K562 (cell line): Measurements from ENCODE around the gene ERVH48-1. TPM values are rescaled to one million over a fixed set of nuclear protein-coding genes. Genes with fewer than 3 reads are reported as not detected.
A peak's percentile ranks its signal among the peaks of the same experiment; 100 is the strongest.

Source experiments
- ARID2 ChIP-seq: fragments of 450-650 bp; IDR thresholded peaks from 2 replicates; pipeline ENCODE4 v1.6.1; 2017; ENCODE audit warnings: antibody characterized with exemption, mild to moderate bottlenecking
- ATF7 ChIP-seq: fragments of 450-650 bp; IDR thresholded peaks from 2 replicates; pipeline ENCODE4 v1.7.1; 2014; ENCODE audit warnings: mild to moderate bottlenecking, moderate library complexity
- BMI1 ChIP-seq: fragments of 150-350 bp; IDR thresholded peaks from 2 replicates; pipeline ENCODE4 v1.6.1; 2014; ENCODE audit warnings: low read length
- BRD4 ChIP-seq: fragments of 200-600 bp; sonication (generic); IDR thresholded peaks from 2 replicates; pipeline ENCODE4 v1.6.1; 2017; ENCODE audit warnings: inconsistent platforms
- C11orf30 ChIP-seq: fragments of 450-650 bp; IDR thresholded peaks from 2 replicates; pipeline ENCODE4 v1.6.1; 2016; ENCODE audit warnings: low read depth, mild to moderate bottlenecking
- CREB1 ChIP-seq, 2 experiments: sonication (generic) in 1 of 2; formaldehyde crosslinking in 1 of 2; IDR thresholded peaks; 2 replicates each; pipeline versions ENCODE4 v1.6.1 to v1.8.0; 2012 to 2022; ENCODE audit warnings: inconsistent platforms in 1 of 2, mild to moderate bottlenecking in 1 of 2, missing genetic modification reagents in 1 of 2, moderate library complexity in 1 of 2
- GABPA ChIP-seq: fragments of 200-800 bp; sonication (Bioruptor generic); conservative IDR thresholded peaks from 2 replicates; pipeline ENCODE4 v1.6.1; 2016; ENCODE audit warnings: low read depth, missing genetic modification characterization, missing compliant biosample characterization
- HDAC8 ChIP-seq: fragments of 450-650 bp; IDR thresholded peaks from 2 replicates; pipeline ENCODE4 v1.6.1; 2016; ENCODE audit warnings: mild to moderate bottlenecking, missing genetic modification characterization, moderate library complexity, missing compliant biosample characterization
- HNRNPL ChIP-seq: fragments of 200-400 bp; formaldehyde crosslinking; IDR thresholded peaks from 2 replicates; pipeline ENCODE4 v1.6.1; 2017; ENCODE audit warnings: low read depth, mild to moderate bottlenecking, low read length
- MAFF ChIP-seq: IDR thresholded peaks from 2 replicates; pipeline ENCODE4 v1.6.1; 2012; ENCODE audit warnings: low read length, improper control_type of control experiment
- MYBL2 ChIP-seq, 2 experiments: fragments of 450-650 bp in 1 of 2; sonication (generic) in 1 of 2; formaldehyde crosslinking in 1 of 2; IDR thresholded peaks; 2 replicates each; pipeline versions ENCODE4 v1.6.1 to v1.8.1; 2017 to 2022; ENCODE audit warnings: borderline replicate concordance in 1 of 2, inconsistent platforms in 1 of 2, low read depth in 1 of 2, mild to moderate bottlenecking in 1 of 2, missing genetic modification reagents in 1 of 2, moderate library complexity in 1 of 2
- NCOA1 ChIP-seq: fragments of 450-650 bp; IDR thresholded peaks from 2 replicates; pipeline ENCODE4 v1.6.1; 2016; ENCODE audit warnings: low read depth
- NKRF ChIP-seq: fragments of 450-650 bp; IDR thresholded peaks from 2 replicates; pipeline ENCODE4 v1.6.1; 2016; ENCODE audit warnings: borderline replicate concordance
- NR2F6 ChIP-seq: fragments of 450-650 bp; formaldehyde crosslinking; IDR thresholded peaks from 2 replicates; pipeline ENCODE4 v1.4.0; 2020; ENCODE audit warnings: mild to moderate bottlenecking
- PCBP1 ChIP-seq: fragments of 200-400 bp; formaldehyde crosslinking; IDR thresholded peaks from 2 replicates; pipeline ENCODE4 v1.6.1; 2018; ENCODE audit warnings: mild to moderate bottlenecking, low read depth, low read length; ENCODE audit not compliant: poor library complexity, severe bottlenecking
- RBFOX2 ChIP-seq: fragments of 200-400 bp; formaldehyde crosslinking; IDR thresholded peaks from 2 replicates; pipeline ENCODE4 v1.6.1; 2017; ENCODE audit warnings: low read depth, mild to moderate bottlenecking, low read length, moderate library complexity
- SMARCE1 ChIP-seq: fragments of 450-650 bp; IDR thresholded peaks from 2 replicates; pipeline ENCODE4 v1.7.1; 2016; ENCODE audit warnings: mild to moderate bottlenecking
- TARDBP ChIP-seq: fragments of 450-650 bp; IDR thresholded peaks from 2 replicates; pipeline ENCODE4 v1.6.1; 2016
- ZKSCAN3 ChIP-seq: fragments of 250-450 bp; sonication (Bioruptor Pico); IDR thresholded peaks from 2 replicates; pipeline ENCODE4 v1.4.0; 2020
- ZNF75A ChIP-seq: fragments of 450-650 bp; formaldehyde crosslinking; IDR thresholded peaks from 2 replicates; pipeline ENCODE4 v1.4.0; 2020; ENCODE audit warnings: mild to moderate bottlenecking
- polyA plus RNA-seq, 8 experiments: library from polyadenylated mRNA; depleted of rRNA in 4 of 8; stranded (reverse) in 5 of 8; unstranded in 3 of 8; fragments of >200 nt; fragmentation: Nextera tagmentation in 2 of 8; fragmentation: Illumina TruSeq in 1 of 8; extraction: Ambion mirVana in 2 of 8; extraction: Trizol in 1 of 8; gene quantifications; 2 replicates each; pipeline versions ENCODE4 v1.2.1 to v1.2.3, GENCODE V29; 2011 to 2014; ENCODE audit warnings: inconsistent platforms in 1 of 8, missing spikeins in 1 of 8
- total RNA-seq, 7 experiments: library from RNA; depleted of rRNA in 6 of 7; stranded (reverse); fragments of >200 nt in 6 of 7; fragmentation: Illumina TruSeq in 2 of 7; extraction: Trizol in 2 of 7; gene quantifications; 2 replicates each; pipeline versions ENCODE4 v1.2.1 to v1.2.3, GENCODE V29; 2011 to 2021; ENCODE audit warnings: low replicate concordance in 1 of 7
- TF ChIP-seq, protein P1 (sequence below): IDR thresholded peaks from 2 replicates; pipeline ENCODE4 v1.6.1; 2016; ENCODE audit warnings: missing genetic modification characterization, missing compliant biosample characterization
- TF ChIP-seq, protein P2 (sequence below): fragments of 250-450 bp; sonication (Bioruptor Pico); IDR thresholded peaks from 2 replicates; pipeline ENCODE4 v1.8.0; 2021; ENCODE audit warnings: borderline replicate concordance, mild to moderate bottlenecking, moderate library complexity; ENCODE audit not compliant: poor library complexity, severe bottlenecking
- TF ChIP-seq, protein P3 (sequence below), 3 experiments: fragments of 200-800 bp in 1 of 3; fragments of 250-450 bp in 1 of 3; fragments of 450-650 bp in 1 of 3; sonication (Bioruptor Pico) in 1 of 3; sonication (Bioruptor generic) in 1 of 3; formaldehyde crosslinking in 1 of 3; IDR thresholded peaks; 2 replicates each; pipeline versions ENCODE4 v1.6.1 to v1.8.0; 2016 to 2022; ENCODE audit warnings: mild to moderate bottlenecking in 2 of 3, missing genetic modification characterization in 2 of 3, missing compliant biosample characterization in 1 of 3, moderate library complexity in 1 of 3

The ERVH48-1 gene
- total and polyA plus RNA-seq, 9 of the 15 experiments (the other 6 are each of a cell fraction or from before 2014, with no cell fraction given), result 0.08 to 0.49 (median 0.16) TPM; not detected in 3

DNA sequence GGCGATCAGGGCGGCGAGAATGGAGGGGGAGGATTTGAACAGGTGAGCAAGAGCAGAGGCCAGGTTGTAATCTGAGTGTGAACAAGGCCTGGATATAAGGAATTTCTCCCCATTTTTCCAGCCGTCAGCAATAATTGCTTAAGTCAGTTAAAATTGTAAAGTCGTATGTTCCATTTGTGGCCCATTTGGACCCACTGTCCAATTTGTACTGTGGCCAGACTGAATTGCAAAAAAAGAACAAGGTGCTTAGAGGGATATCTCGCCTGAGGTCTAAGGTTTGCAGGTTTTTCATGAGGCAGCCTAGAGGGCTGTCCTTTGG is 1.0 kb downstream of the ERVH48-1 start (continued):
- TF ChIP-seq NCOA1, result no peak
- TF ChIP-seq, protein P1, sequence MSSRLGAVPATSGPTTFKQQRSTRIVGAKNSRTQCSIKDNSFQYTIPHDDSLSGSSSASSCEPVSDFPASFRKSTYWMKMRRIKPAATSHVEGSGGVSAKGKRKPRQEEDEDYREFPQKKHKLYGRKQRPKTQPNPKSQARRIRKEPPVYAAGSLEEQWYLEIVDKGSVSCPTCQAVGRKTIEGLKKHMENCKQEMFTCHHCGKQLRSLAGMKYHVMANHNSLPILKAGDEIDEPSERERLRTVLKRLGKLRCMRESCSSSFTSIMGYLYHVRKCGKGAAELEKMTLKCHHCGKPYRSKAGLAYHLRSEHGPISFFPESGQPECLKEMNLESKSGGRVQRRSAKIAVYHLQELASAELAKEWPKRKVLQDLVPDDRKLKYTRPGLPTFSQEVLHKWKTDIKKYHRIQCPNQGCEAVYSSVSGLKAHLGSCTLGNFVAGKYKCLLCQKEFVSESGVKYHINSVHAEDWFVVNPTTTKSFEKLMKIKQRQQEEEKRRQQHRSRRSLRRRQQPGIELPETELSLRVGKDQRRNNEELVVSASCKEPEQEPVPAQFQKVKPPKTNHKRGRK (tag), result 0 out of 2 replicates have a peak, but pooled peaks have one; percentile 20
- 0 out of 2 replicates have a peak, but pooled peaks have one; percentile 17 for TF ChIP-seq NKRF
- TF ChIP-seq HDAC8 (tag), result no peak
- 0 out of 2 replicates have a peak, but pooled peaks have one; percentile 12 for TF ChIP-seq RBFOX2
- no peak for TF ChIP-seq NR2F6
- TF ChIP-seq SMARCE1, result 0 out of 2 replicates have a peak, but pooled peaks have one; percentile 49
- TF ChIP-seq C11orf30, result peak; percentile 85
- TF ChIP-seq ZNF75A (CRISPR knock-in tag), result no peak
- no peak for TF ChIP-seq BMI1
- TF ChIP-seq, protein P2, sequence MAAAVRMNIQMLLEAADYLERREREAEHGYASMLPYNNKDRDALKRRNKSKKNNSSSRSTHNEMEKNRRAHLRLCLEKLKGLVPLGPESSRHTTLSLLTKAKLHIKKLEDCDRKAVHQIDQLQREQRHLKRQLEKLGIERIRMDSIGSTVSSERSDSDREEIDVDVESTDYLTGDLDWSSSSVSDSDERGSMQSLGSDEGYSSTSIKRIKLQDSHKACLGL (CRISPR knock-in tag), result no peak
- TF ChIP-seq TARDBP, result no peak
- no peak for TF ChIP-seq ARID2
- no peak for TF ChIP-seq ATF7
- TF ChIP-seq MAFF, result peak; percentile 46
- no peak for TF ChIP-seq GABPA
- no peak for TF ChIP-seq MYBL2 (IDR thresholded peaks at IDR 0.05; ENCODE audit: low read depth)
- TF ChIP-seq MYBL2 (CRISPR knock-in tag; IDR thresholded peaks at IDR 0.05; ENCODE audit: borderline replicate concordance), result no peak
- TF ChIP-seq CREB1 (IDR thresholded peaks at IDR 0.05), result no peak
- TF ChIP-seq CREB1 (CRISPR knock-in tag; IDR thresholded peaks at IDR 0.05), result no peak
- TF ChIP-seq PCBP1, result no peak
- no peak for TF ChIP-seq ZKSCAN3 (CRISPR knock-in tag)
- TF ChIP-seq, protein P3, sequence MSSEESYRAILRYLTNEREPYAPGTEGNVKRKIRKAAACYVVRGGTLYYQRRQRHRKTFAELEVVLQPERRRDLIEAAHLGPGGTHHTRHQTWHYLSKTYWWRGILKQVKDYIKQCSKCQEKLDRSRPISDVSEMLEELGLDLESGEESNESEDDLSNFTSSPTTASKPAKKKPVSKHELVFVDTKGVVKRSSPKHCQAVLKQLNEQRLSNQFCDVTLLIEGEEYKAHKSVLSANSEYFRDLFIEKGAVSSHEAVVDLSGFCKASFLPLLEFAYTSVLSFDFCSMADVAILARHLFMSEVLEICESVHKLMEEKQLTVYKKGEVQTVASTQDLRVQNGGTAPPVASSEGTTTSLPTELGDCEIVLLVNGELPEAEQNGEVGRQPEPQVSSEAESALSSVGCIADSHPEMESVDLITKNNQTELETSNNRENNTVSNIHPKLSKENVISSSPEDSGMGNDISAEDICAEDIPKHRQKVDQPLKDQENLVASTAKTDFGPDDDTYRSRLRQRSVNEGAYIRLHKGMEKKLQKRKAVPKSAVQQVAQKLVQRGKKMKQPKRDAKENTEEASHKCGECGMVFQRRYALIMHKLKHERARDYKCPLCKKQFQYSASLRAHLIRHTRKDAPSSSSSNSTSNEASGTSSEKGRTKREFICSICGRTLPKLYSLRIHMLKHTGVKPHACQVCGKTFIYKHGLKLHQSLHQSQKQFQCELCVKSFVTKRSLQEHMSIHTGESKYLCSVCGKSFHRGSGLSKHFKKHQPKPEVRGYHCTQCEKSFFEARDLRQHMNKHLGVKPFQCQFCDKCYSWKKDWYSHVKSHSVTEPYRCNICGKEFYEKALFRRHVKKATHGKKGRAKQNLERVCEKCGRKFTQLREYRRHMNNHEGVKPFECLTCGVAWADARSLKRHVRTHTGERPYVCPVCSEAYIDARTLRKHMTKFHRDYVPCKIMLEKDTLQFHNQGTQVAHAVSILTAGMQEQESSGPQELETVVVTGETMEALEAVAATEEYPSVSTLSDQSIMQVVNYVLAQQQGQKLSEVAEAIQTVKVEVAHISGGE (CRISPR knock-in tag; IDR thresholded peaks at IDR 0.05), result no peak
- no peak for TF ChIP-seq HNRNPL
- TF ChIP-seq BRD4, result no peak
